OCI-LY7 (cell line): Measurements from ENCODE around the gene ERN1. TPM values are rescaled to one million over a fixed set of nuclear protein-coding genes. Genes with fewer than 3 reads are reported as not detected.

ENCODE experiments used
- BruUV-seq: library from RNA; stranded (reverse); fragments of 400-500 nt; replicated peaks from 2 replicates; lab custom pipeline; 2021; lab: Mats Ljungman, UMichigan
- CTCF ChIA-PET: fragments of 300-600 bp; sonication (Branson Sonifier 250); formaldehyde crosslinking; loops from one replicate; lab custom pipeline; 2022; ENCODE audit warnings: antibody characterized with exemption; ENCODE audit not compliant: unreplicated experiment; lab: Charles Lee
- POLR2A ChIA-PET: fragments of 300-600 bp; sonication (Branson Sonifier 250); formaldehyde crosslinking; loops from one replicate; lab custom pipeline; 2022; ENCODE audit warnings: antibody characterized with exemption; lab: Charles Lee
- DNase-seq: peaks from one replicate; pipeline ENCODE4 v3.0.0-alpha.2; 2015; ENCODE audit warnings: low spot score
- H2AFZ ChIP-seq: fragments of 200-600 bp; sonication (generic), shearing (Covaris generic); 2 replicates; pipeline ENCODE4 v1.6.1; 2014; ENCODE audit warnings: mild to moderate bottlenecking, antibody characterized with exemption, low read length, moderate library complexity
- H3K27ac ChIP-seq: fragments of 200-600 bp; sonication (generic); 2 replicates; pipeline ENCODE4 v1.5.1; 2014; ENCODE audit warnings: mixed run types, low read depth, mild to moderate bottlenecking, moderate library complexity, low read length, inconsistent platforms; ENCODE audit not compliant: poor library complexity, severe bottlenecking
- H3K36me3 ChIP-seq: fragments of 200-600 bp; sonication (generic); 2 replicates; pipeline ENCODE4 v1.6.1; 2014; ENCODE audit warnings: mild to moderate bottlenecking, antibody characterized with exemption, low read length, moderate library complexity, mixed read lengths; ENCODE audit not compliant: insufficient read depth
- H3K4me1 ChIP-seq: fragments of 200-600 bp; sonication (generic); 2 replicates; pipeline ENCODE4 v1.5.1; 2014; ENCODE audit warnings: mild to moderate bottlenecking, low read length; ENCODE audit not compliant: insufficient read depth, poor library complexity, severe bottlenecking
- H3K4me2 ChIP-seq: fragments of 200-600 bp; sonication (generic); 2 replicates; pipeline ENCODE4 v1.6.1; 2014; ENCODE audit warnings: mild to moderate bottlenecking, low read length
- H3K4me3 ChIP-seq: fragments of 200-600 bp; sonication (generic); 2 replicates; pipeline ENCODE4 v1.5.1; 2014; ENCODE audit warnings: mild to moderate bottlenecking, low read depth, low read length; ENCODE audit not compliant: poor library complexity, severe bottlenecking
- H3K79me2 ChIP-seq: fragments of 200-600 bp; sonication (generic); 2 replicates; pipeline ENCODE4 v1.6.1; 2016; ENCODE audit warnings: low read depth, mild to moderate bottlenecking, low read length, moderate library complexity, mixed read lengths; ENCODE audit not compliant: insufficient read depth
- H3K9me2 ChIP-seq: fragments of 200-600 bp; sonication (generic); 2 replicates; pipeline ENCODE4 v1.6.1; 2016; ENCODE audit warnings: mild to moderate bottlenecking, low read length, mixed read lengths; ENCODE audit not compliant: insufficient read depth
- H3K9me3 ChIP-seq: fragments of 200-600 bp; sonication (generic); 2 replicates; pipeline ENCODE4 v1.6.1; 2014; ENCODE audit warnings: mild to moderate bottlenecking, mixed run types, low read length, mixed read lengths
- H4K20me1 ChIP-seq: fragments of 200-600 bp; sonication (generic); 2 replicates; pipeline ENCODE4 v1.6.1; 2014; ENCODE audit warnings: mild to moderate bottlenecking, antibody characterized with exemption, low read length, moderate library complexity, mixed read lengths; ENCODE audit not compliant: insufficient read depth
- CTCF ChIP-seq: fragments of 200-600 bp; sonication (generic); conservative IDR thresholded peaks from 2 replicates; pipeline ENCODE4 v1.5.1; 2014; ENCODE audit warnings: mild to moderate bottlenecking, antibody characterized with exemption, low read length, moderate library complexity, mixed read lengths
- EZH2phosphoT487 ChIP-seq: fragments of 200-600 bp; sonication (generic); IDR thresholded peaks from 2 replicates; pipeline ENCODE4 v1.6.1; 2018; ENCODE audit warnings: low read depth, borderline replicate concordance, mild to moderate bottlenecking, mixed run types, antibody characterized with exemption, low read length, moderate library complexity, mixed read lengths
- intact Hi-C: fragments of 100-400 bp; cut with micrococcal nuclease; formaldehyde crosslinking; loops from one replicate; pipeline ENCODE4 v1.10.0; 2022; ENCODE audit not compliant: unreplicated experiment
- total RNA-seq, 2 experiments: library from RNA; depleted of rRNA in 1 of 2; stranded (reverse); fragments of >200 nt in 1 of 2; shearing (Covaris generic) in 1 of 2; gene quantifications; 2 replicates each; pipeline ENCODE4 v1.2.3, GENCODE V29; 2014 to 2022

ERN1 gene
- total RNA-seq, 2 experiments from 2014 or later: 22.0 to 70.3 TPM

GRCh38 chr17:64028874-64029464 is 101.0 kb downstream of the ERN1 start:
- Histone ChIP-seq H3K9me2 (no peaks in the 10 kb centered on the region), H3K9me3 (no peaks in the 10 kb centered on the region), H4K20me1 (no peaks in the 10 kb centered on the region), H2AFZ (0 out of 2 replicates have a peak overlapping the region, but pooled peaks have one; percentile 13), H3K4me1 (peaks cover 45% of the 10 kb centered on the region), H3K36me3 (no peaks in the 10 kb centered on the region), H3K79me2 (no peaks in the 10 kb centered on the region), H3K4me3 (no peak overlapping the region), H3K27ac (no peak overlapping the region), H3K4me2 (no peak overlapping the region)
- intact Hi-C loops: loop anchor here (1.0 to 5.0 kb wide), 2 partner anchors 104 to 253 kb away; no protein-coding TSS in a partner anchor
- no TSS peak for BruUV-seq
- TF ChIP-seq CTCF: peak; percentile 94
- no peak for TF ChIP-seq EZH2phosphoT487
- ChIA-PET CTCF (interaction anchor here (0.5 to 5.0 kb wide), 9 partner anchors 9 to 130 kb away, joined by 3 to 46 read pairs (median 3); no protein-coding TSS in a partner anchor), POLR2A (interaction anchor here (0.6 to 5.0 kb wide), 8 partner anchors 10 to 117 kb away, joined by 3 to 37 read pairs (median 6); partner anchors contain the start of gene ERN1)
- DNase-seq: peak; percentile 83

DNA sequence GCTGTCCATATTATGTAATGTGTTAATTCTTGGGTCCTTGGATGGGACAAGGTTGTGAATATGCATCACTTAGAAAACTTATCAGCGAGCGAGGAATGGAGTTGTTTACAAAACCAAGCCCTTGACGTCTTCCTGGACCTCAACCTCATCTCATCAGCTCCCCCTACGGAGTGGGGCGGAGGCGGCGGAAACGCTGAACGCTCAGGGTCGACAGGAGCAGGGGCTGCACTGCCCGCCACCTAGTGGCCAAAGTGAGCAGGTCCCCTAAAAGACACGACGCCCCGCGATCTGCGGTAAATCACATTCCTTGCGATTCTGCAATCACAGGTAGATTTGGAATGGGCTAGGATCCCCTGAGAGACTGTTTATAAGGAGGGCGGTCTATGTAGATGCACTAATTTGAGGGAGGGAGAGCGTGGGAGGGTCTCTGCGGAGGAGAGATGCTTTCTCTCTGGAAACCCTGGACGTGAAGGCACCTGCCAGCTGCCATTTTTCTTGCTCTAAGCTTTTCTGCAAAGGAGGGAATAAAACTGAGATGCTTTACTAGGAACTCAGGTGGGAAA is 104.1 kb downstream of the ERN1 start:
- CTCF ChIA-PET: interaction anchor here (0.6 to 1.0 kb wide), 2 partner anchors 114 to 308 kb away, joined by 3 read pairs; no protein-coding TSS in a partner anchor
- Histone ChIP-seq H2AFZ (peak overlapping the region; percentile 64; the same call in 1 of the 2 replicates), H3K27ac (peak overlapping the region; percentile 20), H3K4me2 (peak overlapping the region; percentile 61), H3K9me2 (no peaks in the 10 kb centered on the region), H3K9me3 (no peaks in the 10 kb centered on the region), H3K4me3 (peak overlapping the region; percentile 20), H4K20me1 (no peaks in the 10 kb centered on the region), H3K36me3 (no peaks in the 10 kb centered on the region), H3K79me2 (no peaks in the 10 kb centered on the region), H3K4me1 (peaks cover 73% of the 10 kb centered on the region)
- POLR2A ChIA-PET: interaction anchor here (0.6 to 1.4 kb wide), 4 partner anchors 9 to 119 kb away, joined by 3 read pairs; no protein-coding TSS in a partner anchor
- no peak for TF ChIP-seq EZH2phosphoT487
- peak; percentile 98 for TF ChIP-seq CTCF
- DNase-seq: peak; percentile 91
- intact Hi-C loops: loop anchor here (1.0 to 5.0 kb wide), 3 partner anchors 75 to 256 kb away; partner anchors contain the start of gene CSHL1
- BruUV-seq: no TSS peak
